SH-SY5Y (cell line): ENCODE results near the gene ITGA1.

ENCODE experiments used
- GATA2 ChIP-seq: IDR thresholded peaks from 2 replicates; pipeline ENCODE4 v1.6.1; 2011; ENCODE audit warnings: mild to moderate bottlenecking, low read depth, low read length
- GATA3 ChIP-seq: IDR thresholded peaks from 2 replicates; pipeline ENCODE4 v1.6.1; 2011; ENCODE audit warnings: low read depth, mild to moderate bottlenecking, low read length, moderate library complexity

The ITGA1 gene

GRCh38 chr5:52788505-52788821, 747 bp downstream of the ITGA1 start:
- TF ChIP-seq GATA2 (no peak), GATA3 (no peak)

- TF ChIP-seq GATA2 = no peak
These were observed 1.7 kb downstream of the ITGA1 start for GRCh38 chr5:52789378-52789777.

GRCh38 chr5:52789851-52790250, 2.1 kb downstream of the ITGA1 start:
- TF ChIP-seq GATA3 (no peak), GATA2 (no peak)

- TF ChIP-seq GATA3 (no peak), GATA2 (no peak)
These were observed 3.6 kb downstream of the ITGA1 start for GRCh38 chr5:52791366-52791765.

- TF ChIP-seq GATA2 = no peak
- TF ChIP-seq GATA3 = no peak
These were observed 6.8 kb downstream of the ITGA1 start for GRCh38 chr5:52794519-52794918.

GRCh38 chr5:52796031-52796430, 8.3 kb downstream of the ITGA1 start:
- TF ChIP-seq GATA3 (no peak), GATA2 (no peak)

- TF ChIP-seq GATA3 (no peak), GATA2 (no peak)
These were observed 8.9 kb downstream of the ITGA1 start for GRCh38 chr5:52796516-52797103.

- TF ChIP-seq GATA2 (no peak), GATA3 (no peak)
These were observed 11.2 kb downstream of the ITGA1 start for GRCh38 chr5:52798938-52799337.

- TF ChIP-seq GATA2 (no peak), GATA3 (no peak)
These were observed 11.8 kb downstream of the ITGA1 start for GRCh38 chr5:52799358-52799982.

- no peak for TF ChIP-seq GATA3
- TF ChIP-seq GATA2 = no peak
These were observed 12.3 kb downstream of the ITGA1 start for GRCh38 chr5:52799983-52800393.

GRCh38 chr5:52800394-52801213, 12.9 kb downstream of the ITGA1 start:
- no peak for TF ChIP-seq GATA3
- TF ChIP-seq GATA2 = no peak

GRCh38 chr5:52801329-52801728, 13.6 kb downstream of the ITGA1 start:
- TF ChIP-seq GATA3 (no peak), GATA2 (no peak)

GRCh38 chr5:52802272-52802973, 14.7 kb downstream of the ITGA1 start:
- no peak for TF ChIP-seq GATA3
- no peak for TF ChIP-seq GATA2

GRCh38 chr5:52802974-52803336, 15.2 kb downstream of the ITGA1 start:
- TF ChIP-seq GATA2 (no peak), GATA3 (no peak)

- no peak for TF ChIP-seq GATA2
- no peak for TF ChIP-seq GATA3
These were observed 16.7 kb downstream of the ITGA1 start for GRCh38 chr5:52804387-52804791.
